GM21529 (cell line): Measurements from ENCODE around the gene BDNF.

Experiments
- ATAC-seq: cut with Tn5 transposase; IDR thresholded peaks from one replicate; pipeline ENCODE4 v1.9.1; 2021; ENCODE audit not compliant: unreplicated experiment

The BDNF gene

DNA sequence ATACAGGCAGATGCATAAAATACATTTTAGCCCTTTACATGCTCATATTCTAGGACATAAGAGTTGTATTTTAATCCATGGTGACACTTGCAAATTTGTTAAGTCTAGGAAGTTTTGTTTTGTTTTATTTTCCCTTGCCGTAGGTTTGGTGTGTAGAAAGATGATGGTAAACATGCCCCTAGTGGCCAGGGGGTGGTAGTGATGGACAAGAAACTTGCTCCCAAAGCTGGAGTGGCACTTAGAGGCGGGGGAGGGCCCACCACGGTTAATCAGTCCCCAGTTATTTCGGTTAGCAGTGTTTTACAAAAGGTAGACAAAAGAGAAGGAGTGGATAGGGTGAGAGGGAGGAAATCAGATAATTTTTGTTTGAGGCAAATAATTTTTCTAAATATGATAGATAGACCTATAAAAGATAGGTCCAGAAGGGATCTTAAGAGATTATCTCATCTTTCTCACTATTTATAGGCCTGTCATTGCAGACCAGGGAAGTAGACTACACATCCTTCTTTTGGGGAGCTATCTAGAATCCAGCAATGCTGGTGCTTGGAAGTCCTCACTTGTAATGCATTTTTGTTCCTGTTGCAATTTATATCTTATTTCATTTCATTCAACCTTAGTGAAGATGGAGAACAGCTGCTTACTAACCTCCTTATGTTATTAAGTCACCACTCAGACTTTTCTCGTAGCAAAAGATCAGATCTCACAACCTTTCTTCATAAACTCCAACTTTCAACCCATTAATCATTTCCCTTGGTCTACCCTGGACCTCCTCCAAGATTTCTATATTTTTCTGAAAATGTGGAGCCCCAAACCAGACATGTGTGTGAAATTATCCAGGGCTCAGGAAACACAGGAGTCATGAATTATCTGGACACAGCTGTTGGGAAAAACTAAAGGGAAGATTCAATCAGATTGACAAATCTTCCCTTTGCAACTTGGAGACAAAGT is 5.9 kb upstream of the BDNF start:
- ATAC-seq = peak; percentile 86

DNA sequence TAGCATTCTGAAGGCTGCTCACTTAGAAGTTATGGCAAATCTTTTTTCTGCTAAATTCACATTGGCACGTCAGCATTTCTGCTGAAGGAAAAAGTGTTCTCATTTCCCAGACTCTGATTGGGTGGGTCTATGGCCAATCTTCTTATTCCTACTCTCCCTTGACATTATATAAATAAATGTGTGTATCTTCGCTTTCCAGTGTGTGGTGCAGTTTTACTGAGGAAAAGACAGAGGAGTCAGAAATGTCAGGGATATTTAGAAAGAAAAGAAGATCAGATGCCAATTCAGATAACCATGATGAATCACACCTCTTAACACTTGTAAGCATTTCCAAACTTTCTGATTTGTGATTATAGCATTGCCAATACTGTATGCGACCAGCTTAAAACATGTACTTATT is 3.2 kb upstream of the BDNF start:
- no peak for ATAC-seq

DNA sequence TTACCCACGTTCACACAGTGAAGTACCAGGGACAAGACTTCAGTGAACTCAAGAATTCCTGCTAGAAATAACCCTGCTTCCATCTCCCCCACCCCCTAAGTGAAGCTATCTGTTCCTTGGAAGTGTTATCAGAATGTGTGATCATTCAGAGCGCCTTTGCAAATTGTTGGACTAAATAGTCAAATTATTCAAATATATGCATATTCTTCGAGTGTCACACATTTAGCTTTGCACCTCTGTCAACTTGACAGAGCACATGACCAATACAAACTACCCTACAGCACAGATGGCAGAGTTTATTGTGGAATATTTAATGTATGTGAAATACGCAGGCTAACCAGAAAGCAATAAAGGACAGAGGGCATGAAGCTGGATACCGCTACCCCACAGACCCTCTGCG is 2.6 kb upstream of the BDNF start:
- ATAC-seq = no peak

DNA sequence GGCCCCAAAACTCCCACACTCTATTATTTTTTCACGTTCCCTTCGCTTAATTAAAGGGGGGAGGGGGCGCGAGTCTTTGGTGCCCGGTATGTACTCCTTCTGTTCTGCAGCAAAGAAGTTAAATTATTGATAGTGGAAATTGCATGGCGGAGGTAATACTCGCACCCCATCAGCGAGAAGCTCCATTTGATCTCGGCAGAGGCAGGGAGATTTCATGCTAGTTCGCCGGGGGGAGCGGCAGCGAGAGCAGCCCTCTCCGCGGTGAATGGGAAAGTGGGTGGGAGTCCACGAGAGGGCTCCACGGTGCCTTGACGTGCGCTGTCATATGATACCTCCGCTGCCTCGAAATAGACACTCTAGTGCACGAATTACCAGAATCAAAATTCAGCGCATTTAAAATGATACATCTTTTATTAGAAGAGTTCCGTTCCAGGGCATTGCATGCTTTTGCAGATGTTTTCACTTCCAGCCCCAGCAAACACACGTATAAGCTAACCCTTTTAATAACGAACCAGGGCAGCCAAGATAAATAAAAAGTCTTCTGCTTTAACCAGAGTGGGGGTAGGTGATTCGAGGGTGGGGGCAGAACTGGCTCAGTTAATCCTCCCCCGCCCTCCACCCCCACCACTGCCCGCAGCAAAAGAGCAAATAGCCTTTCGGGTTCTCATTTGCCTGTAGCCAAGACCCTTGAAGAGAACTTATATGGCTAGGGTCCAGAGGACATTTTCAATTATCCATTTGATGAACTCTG is 1.3 kb upstream of the BDNF start:
- peak; percentile 30 for ATAC-seq

DNA sequence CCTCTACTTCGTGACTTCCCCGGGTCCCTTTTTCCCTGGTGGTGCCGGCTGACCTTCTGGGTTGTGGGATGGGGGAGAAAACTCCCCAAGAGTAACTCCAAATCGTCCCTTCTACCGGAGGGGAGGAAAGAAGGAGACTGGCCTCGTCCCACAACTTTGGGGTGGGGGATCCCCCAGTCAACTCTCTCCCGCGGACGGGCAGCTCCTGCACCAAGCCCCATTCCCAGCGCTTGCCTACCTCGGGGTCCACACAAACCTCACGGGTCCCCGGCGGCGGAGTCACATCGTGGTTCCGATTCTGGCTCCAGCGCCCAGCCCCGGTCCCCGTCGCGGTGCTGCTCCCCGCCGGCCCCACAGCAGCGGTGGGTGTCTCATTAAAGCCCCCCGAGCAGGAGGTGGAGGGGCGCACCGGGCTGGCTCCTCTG is 317 bp downstream of the BDNF start:
- ATAC-seq = no peak

DNA sequence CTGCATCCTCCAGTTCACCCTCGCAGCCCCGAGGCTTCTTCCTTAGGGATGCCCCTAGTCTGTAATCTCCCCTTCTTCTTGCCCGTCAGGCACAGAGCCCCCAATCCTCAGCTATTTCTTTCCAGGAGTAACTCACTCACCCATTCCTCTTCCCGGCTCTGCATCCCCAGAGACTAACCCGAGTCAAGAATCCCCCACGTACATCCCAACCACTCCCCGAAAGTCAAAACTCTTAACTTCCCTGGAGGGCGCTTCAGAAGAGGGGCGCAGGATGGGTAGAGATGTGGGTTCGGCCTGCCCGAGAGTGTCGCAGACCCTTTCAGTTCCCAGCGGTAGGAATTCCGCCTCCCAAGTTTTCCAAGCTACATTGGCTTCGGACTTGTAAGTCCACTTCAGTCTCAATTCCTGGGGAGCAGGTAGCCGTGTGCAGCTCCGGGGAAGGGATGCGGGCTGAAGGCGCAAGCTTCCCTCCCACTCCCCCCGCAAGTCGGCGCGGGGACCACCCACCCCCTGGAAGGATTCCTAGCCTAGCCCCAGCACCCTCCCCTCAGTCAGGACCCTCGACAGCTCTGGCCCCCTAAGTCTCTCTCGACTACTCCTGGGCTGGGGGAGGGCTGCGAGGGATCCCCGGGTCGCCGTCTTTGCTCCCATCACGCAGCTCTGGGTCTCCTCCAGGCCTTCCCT is 871 bp downstream of the BDNF start:
- ATAC-seq = no peak

DNA sequence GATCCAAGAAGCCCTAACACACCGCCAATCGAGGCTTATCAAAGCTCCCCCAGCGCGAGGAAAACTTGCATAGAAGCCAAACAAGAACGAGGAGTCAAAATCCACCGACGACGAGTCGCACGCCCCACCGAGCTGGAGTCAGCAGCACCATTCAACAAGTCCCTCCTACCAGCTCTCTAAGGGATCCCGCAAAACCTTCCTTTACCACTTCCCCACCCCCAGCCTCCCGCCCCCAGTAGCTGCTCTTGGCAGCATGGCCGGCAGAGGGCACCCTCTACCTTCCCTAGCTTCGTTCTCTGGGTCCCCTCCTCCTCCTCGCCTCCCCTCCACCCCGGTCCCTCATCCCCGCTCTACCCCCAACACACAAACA is 1.4 kb downstream of the BDNF start:
- peak; percentile 69 for ATAC-seq

DNA sequence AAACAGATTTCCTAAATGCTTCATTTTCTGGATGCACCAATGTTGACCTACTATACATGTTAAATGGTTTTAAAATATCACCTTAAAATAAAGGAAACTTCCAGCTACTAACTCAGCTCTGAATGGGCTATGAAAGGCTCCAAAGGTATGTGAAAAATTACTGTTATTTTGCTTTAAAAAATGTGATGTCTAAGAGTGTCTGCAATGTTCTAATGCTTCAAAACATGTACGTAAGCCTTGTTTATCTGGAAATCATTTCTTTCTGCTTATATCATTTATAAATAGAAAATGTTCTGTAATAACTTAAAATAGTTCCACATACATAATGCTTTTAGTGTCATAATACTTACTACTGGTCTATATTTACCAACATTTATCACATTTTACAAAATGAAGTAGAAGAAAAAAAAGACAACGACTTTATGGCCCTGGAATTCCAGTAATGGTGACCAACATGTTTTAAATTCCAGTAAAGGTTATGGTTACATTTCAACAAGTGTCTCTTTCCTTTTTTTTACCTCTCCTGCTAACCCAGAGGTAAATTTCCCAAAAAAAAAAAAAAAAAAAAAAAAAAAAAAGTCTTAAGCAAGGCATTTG is 2.5 kb downstream of the BDNF start:
- ATAC-seq = no peak

DNA sequence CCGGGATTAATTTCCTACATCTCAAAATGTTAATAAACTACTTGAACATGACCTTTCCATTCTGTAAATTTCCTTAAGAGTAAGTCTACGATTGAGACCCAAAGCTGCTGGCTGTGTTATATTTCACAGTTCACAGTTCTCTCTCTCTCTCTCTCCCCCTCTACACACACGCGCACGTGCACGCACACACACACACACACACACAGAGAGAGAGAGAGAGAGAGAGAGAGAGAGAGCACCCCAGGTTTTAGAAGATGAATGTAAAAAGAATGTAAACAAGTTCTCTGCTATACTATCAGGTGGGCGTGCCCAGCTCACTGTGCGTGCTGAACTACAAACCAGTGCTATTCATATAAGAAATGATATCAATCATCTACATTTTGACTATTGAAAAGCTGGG is 3.3 kb downstream of the BDNF start:
- ATAC-seq = no peak

DNA sequence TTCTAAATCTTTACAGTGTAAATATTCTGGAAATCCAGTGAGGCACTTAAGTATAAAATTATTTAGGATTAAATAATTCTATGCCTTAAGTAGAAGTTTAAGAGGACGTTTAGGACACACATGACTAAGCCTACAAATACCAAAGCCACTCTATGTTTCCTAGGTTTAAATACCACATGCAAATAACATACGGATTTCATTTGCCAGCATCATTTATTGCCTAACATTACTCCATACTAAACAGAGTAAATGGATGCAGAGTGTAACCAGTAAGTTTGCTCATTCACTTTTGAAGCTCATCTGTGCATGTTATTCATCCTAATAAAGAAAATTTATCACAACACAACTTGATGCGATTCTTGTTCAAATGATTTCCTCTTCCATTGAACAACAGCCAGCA is 4.1 kb downstream of the BDNF start:
- ATAC-seq = no peak

DNA sequence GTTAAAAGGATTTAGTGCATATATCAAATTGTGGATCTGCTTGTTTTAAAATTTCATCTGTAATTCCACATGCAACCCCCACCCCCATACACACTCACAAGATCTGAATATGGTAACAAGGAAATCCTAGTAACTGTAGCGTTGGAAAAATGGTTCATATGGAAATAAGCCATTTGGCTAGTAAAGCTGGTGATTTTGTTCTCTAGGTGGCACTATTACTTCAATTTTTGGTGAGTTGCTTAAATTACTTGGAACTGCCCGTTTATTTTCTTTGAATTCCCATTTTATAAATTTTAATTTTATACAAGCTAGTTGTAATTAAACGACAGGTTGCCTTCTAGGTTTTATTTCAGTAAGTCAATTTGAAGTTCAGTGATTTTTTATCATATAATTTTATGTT is 5.3 kb downstream of the BDNF start:
- ATAC-seq = no peak

DNA sequence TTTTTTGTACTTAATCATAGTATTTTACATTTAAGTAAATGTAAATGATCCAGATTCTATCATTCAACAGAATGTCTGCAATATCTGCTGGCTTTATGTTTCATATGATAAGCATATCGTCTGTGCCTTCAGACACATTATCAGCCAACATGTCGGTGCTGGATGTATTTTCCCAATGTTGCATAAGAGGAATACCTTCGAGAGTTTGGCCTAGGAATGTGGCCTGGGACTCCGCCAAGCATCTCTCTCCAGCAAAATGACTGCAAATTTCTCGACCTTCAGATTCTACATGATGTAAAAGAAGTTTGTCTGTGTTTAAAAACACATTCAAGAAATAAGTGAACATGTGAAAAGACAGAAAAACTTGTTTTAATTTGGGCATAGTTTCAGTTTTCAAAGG is 6.9 kb downstream of the BDNF start:
- no peak for ATAC-seq

DNA sequence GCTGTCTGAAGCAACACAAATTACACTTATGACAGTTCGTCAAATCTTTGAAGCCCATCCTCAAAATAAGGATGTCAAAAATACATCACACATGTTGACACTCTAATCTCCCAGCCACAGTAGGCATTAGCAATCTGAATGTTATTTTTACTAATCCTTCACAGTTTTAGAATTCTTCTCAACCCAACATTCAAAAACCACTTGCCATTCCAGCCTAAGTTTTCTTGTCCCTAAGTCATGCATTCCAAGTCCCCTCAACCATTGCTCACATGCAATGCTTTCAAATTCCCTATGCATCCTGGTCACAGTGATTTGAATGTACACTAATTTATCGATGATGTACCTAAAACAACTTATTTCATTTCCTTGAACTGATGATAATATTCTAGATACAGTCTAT is 7.5 kb downstream of the BDNF start:
- no peak for ATAC-seq

DNA sequence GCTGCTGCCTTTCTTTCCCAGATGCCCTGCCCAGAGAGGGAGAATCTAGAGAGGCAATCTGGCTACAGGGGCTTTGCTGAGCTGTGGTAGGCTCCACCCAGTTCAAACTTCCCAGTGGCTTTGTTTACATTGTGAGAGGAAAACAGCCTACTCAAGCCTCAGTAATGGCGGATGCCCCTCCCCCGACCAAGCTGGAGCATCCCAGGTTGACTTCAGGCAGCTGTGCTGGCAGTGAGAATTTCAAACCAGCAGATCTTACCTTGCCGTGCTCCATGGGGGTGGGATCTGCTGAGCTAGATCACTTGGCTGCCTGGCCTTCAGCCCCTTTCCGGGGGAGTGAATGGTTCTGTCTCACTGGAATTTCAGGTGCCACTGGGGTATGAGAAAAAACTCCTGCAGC is 12.2 kb downstream of the BDNF start:
- ATAC-seq = no peak

DNA sequence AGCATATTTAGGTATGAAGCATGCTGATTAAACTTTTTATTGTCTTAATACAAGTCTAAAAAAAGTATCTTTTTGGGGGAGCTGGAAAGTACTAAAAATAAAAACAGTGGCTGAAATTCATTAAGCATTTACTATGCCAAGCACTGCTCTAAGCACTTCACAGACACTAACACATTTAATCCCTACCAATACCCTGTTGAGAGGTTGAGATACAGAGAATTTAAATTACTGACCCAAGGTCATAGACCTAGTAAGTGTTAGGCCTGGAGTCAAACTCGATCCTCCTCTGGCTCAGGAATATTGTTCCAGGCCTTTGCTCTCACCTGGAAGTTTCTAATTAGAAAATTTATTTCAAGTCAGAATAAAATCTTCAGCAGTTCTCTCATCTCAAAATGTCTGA is 18.6 kb downstream of the BDNF start:
- ATAC-seq = no peak

DNA sequence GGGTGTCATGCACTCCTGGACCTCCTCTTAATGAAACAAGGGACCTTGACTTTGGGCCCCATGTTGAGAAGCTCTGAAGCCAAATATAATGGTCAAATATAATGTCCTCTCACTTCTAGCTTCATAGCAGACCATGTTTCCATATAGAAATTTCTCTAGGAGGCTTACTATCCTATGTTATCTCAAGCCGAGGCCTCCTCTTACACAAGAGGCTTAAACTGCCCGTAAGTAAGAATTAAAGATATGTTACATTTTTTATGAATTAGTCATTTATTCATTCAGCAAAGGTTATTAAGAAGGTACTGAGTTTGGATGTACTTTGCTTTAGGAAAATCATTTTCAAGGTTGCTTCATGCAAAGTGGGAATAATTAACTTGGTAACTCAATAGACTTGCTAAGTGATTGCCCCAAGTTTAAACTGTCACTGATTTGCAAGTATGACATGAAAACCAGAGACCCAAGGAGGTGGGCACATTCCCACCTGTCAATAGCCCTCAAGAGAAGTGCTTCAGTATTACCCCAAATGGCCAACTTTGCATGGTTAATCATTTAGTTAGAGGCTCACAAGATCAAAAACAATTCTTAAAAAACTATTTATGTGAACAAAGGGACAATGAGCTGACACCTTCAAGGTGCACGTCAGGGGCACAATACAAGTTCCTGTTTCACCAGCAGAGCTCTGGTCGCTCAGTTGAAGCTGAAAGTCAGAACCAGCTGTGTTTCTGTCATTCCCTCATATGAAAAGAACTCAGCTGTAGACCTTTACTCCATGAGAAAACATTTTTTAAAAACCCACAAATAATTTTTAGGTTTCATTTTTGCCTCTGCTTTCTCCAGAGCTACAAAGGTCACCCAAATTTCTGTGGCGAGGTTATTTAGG is 20.9 kb downstream of the BDNF start:
- ATAC-seq = no peak

DNA sequence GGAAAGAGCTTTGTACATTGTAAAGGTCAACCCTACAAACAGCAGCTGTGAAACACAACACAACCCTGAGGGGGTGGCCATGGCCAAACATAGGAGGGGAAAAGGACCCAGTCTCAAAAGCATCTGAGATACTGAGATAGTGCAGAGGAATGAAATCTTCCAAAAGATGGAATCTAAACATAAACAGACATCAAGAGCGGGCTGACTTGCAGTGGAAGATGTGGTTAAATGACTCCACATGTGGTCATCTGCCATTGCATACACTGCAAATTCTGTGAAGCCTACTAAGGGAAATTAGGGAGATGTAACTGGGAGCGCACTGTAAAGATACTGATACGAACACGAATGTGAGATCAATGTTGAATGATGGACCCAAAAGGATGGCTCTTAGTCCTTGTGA is 22.0 kb downstream of the BDNF start:
- ATAC-seq = no peak

DNA sequence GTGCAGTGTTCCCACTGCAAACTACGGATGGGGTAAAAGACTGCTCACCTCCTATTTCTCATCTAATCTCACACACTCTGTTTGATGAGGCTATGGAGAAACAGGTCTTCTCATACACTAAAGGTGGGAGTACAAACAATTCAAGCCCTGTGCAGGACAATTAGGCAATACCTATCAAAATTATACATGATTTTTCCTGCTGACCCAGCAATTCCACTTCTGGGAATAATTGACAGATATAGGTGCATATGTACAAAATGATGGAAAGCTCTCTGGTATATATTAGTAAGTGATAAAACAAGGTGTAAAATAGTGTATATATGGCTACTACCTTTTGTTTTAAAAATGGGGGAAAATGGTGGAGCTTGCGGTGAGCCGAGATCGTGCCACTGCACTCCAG is 23.1 kb downstream of the BDNF start:
- no peak for ATAC-seq

DNA sequence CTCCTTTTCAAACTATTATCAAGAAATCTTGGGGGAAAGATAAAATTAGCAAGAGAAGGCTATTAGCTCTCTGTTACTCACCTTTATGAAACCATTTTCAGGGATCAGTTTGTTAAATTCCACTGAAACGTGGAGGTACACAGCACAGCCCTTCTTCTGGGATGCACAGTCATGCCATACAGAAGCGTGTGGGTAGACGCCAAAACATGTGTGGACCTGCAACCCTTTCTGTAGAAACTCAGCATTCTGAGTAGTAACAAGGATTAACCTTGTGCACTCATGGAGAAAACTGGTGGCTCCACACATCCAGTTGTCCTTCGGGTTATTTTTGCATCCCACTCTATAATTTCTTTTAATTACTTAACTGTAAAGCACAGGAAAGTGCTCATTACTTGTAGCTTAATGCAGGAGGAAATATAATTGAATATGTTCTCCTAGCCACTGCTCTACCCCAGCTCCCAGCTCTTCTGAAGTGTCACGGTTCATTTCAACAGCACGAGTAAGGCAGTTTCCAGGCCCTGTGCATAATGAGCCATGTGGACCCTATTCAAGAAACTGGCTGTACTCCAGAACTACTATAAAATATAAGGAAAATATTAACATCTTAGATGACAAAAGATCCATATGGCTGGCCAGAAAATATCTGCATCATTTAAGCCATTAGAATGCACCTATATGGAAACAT is 26.1 kb downstream of the BDNF start:
- ATAC-seq = no peak
